Measurements from ENCODE around the gene DCTN3. TPM values are rescaled to one million over a fixed set of nuclear protein-coding genes. Genes with fewer than 3 reads are reported as not detected.

DCTN3 gene
- total and polyA plus RNA-seq, 2 of the 4 experiments (the other 2 are of a cell fraction), result 122 to 183 TPM

GRCh38 chr9:34590381-34591247, 29.7 kb downstream of the DCTN3 start:
- Histone ChIP-seq H3K9me1 (ENCODE audit: insufficient read depth, low read length) (no peaks in the 10 kb centered on the region), H3K4me2 (ENCODE audit: low read depth, low read length) (no peak overlapping the region), H4K20me1 (ENCODE audit: insufficient read depth, low read length) (peaks cover 8% of the 10 kb centered on the region), H3K27me3 (ENCODE audit: control insufficient read depth, insufficient read depth, low read length) (peaks cover 86% of the 10 kb centered on the region), H2BK120ac (ENCODE audit: low read depth, low read length) (no peak overlapping the region), H4K91ac (ENCODE audit: insufficient read depth, low read depth, low read length) (no peak overlapping the region), H3K79me1 (ENCODE audit: low read depth in 1 of 2, low read length in 2 of 2) (no peaks in the 10 kb centered on the region), H2BK20ac (ENCODE audit: low read depth, low read length) (no peak overlapping the region), H3K4me3 (ENCODE audit: insufficient read depth, low read depth, low read length) (no peak overlapping the region), H3K36me3 (ENCODE audit: control insufficient read depth, insufficient read depth, low read length) (no peaks in the 10 kb centered on the region), H2AFZ (replicated peaks; ENCODE audit: low read length, poor library complexity) (peak overlapping the region; percentile 58), H3K27ac (ENCODE audit: insufficient read depth, low read length) (no peak overlapping the region), H4K5ac (ENCODE audit: low read depth, low read length) (no peak overlapping the region), H3K4ac (ENCODE audit: low read depth, low read length) (no peak overlapping the region), H2AK9ac (replicated peaks; ENCODE audit: low read depth, low read length, poor library complexity) (no peak overlapping the region), H3K56ac (ENCODE audit: extremely low read depth, insufficient read depth, low read length) (no peak overlapping the region), H3K18ac (ENCODE audit: low read depth, low read length) (no peak overlapping the region), H4K8ac (ENCODE audit: low read depth in 2 of 2, low read length in 2 of 2) (no peak overlapping the region), H3K4me1 (ENCODE audit: control insufficient read depth, insufficient read depth, low read length) (no peaks in the 10 kb centered on the region; the same call in 1 of the 2 replicates), H2BK5ac (ENCODE audit: low read depth, low read length, poor library complexity, severe bottlenecking) (no peak overlapping the region), H2AK5ac (ENCODE audit: low read depth, low read length) (no peak overlapping the region), H3K14ac (replicated peaks; ENCODE audit: low read depth, low read length) (no peak overlapping the region), H3K9me3 (ENCODE audit: control insufficient read depth, insufficient read depth, low read length) (no peaks in the 10 kb centered on the region), H3K23ac (ENCODE audit: low read depth, low read length) (no peak overlapping the region), H2BK15ac (ENCODE audit: low read depth, low read length) (no peak overlapping the region), H3K9ac (ENCODE audit: low read depth, low read length) (no peak overlapping the region)
- ATAC-seq (ENCODE audit: low read depth) (no peak), DNase-seq (no peak)
- dilution Hi-C loops (cut with HindIII; ENCODE audit: low sequenced_read_pairs, unreplicated experiment) (no loop called here), intact Hi-C loops (cut with micrococcal nuclease) (loop anchor here (1.0 kb wide), 2 partner anchors 42 to 153 kb away; no protein-coding TSS in a partner anchor), in situ Hi-C loops (cut with MboI; ENCODE audit: low sequenced_read_pairs) (no loop called here)
- BruUV-seq (replicated peaks), result no TSS peak
- TF ChIP-seq, protein P1, sequence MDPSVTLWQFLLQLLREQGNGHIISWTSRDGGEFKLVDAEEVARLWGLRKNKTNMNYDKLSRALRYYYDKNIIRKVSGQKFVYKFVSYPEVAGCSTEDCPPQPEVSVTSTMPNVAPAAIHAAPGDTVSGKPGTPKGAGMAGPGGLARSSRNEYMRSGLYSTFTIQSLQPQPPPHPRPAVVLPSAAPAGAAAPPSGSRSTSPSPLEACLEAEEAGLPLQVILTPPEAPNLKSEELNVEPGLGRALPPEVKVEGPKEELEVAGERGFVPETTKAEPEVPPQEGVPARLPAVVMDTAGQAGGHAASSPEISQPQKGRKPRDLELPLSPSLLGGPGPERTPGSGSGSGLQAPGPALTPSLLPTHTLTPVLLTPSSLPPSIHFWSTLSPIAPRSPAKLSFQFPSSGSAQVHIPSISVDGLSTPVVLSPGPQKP (IDR thresholded peaks at IDR 0.05; ENCODE audit: borderline replicate concordance, low read depth, low read length), result no peak
- no peak for TF ChIP-seq BHLHE40 (IDR thresholded peaks at IDR 0.05; ENCODE audit: low read depth, low read length)
- TF ChIP-seq FOS (IDR thresholded peaks at IDR 0.05; ENCODE audit: low read depth, low read length), result no peak
- TF ChIP-seq MXI1 (IDR thresholded peaks at IDR 0.05; ENCODE audit: borderline replicate concordance, low read depth, low read length), result no peak
- no peak for TF ChIP-seq SMC3 (IDR thresholded peaks at IDR 0.05; ENCODE audit: low read depth, low read length)
- TF ChIP-seq CHD1 (IDR thresholded peaks at IDR 0.05; ENCODE audit: low read depth, low read length), result no peak
- no peak for TF ChIP-seq MAZ (IDR thresholded peaks at IDR 0.05; ENCODE audit: borderline replicate concordance, low read depth, low read length)
- TF ChIP-seq, protein P2, sequence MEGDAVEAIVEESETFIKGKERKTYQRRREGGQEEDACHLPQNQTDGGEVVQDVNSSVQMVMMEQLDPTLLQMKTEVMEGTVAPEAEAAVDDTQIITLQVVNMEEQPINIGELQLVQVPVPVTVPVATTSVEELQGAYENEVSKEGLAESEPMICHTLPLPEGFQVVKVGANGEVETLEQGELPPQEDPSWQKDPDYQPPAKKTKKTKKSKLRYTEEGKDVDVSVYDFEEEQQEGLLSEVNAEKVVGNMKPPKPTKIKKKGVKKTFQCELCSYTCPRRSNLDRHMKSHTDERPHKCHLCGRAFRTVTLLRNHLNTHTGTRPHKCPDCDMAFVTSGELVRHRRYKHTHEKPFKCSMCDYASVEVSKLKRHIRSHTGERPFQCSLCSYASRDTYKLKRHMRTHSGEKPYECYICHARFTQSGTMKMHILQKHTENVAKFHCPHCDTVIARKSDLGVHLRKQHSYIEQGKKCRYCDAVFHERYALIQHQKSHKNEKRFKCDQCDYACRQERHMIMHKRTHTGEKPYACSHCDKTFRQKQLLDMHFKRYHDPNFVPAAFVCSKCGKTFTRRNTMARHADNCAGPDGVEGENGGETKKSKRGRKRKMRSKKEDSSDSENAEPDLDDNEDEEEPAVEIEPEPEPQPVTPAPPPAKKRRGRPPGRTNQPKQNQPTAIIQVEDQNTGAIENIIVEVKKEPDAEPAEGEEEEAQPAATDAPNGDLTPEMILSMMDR (conservative IDR thresholded peaks at IDR 0.05; ENCODE audit: low read depth, low read length), result no peak
- no peak for TF ChIP-seq CEBPB (IDR thresholded peaks at IDR 0.05; ENCODE audit: low read depth, low read length)
- CTCF ChIA-PET, result interaction anchor here (1.7 to 3.3 kb wide), 2 partner anchors 43 to 187 kb away, joined by 11 to 35 read pairs; no protein-coding TSS in a partner anchor
- POLR2A ChIA-PET (ENCODE audit: unreplicated experiment), result no interaction called here
- WGBS, 2 experiments (ENCODE audit: extremely low coverage in 2 of 2, insufficient read length in 1 of 2), result 20% methylated on average over 1 of the region's 40 CpGs; no CpG with 5 or more reads in 1 of the 2 experiments

All from IMR-90 (cell line).